ENCODE measurements around the gene PRORP.
"Not testable (repeated sequence)": the region's sequence is repeated elsewhere in the genome, so short reads cannot be mapped to it uniquely, and the experiment has no call there.

The PRORP gene

DNA sequence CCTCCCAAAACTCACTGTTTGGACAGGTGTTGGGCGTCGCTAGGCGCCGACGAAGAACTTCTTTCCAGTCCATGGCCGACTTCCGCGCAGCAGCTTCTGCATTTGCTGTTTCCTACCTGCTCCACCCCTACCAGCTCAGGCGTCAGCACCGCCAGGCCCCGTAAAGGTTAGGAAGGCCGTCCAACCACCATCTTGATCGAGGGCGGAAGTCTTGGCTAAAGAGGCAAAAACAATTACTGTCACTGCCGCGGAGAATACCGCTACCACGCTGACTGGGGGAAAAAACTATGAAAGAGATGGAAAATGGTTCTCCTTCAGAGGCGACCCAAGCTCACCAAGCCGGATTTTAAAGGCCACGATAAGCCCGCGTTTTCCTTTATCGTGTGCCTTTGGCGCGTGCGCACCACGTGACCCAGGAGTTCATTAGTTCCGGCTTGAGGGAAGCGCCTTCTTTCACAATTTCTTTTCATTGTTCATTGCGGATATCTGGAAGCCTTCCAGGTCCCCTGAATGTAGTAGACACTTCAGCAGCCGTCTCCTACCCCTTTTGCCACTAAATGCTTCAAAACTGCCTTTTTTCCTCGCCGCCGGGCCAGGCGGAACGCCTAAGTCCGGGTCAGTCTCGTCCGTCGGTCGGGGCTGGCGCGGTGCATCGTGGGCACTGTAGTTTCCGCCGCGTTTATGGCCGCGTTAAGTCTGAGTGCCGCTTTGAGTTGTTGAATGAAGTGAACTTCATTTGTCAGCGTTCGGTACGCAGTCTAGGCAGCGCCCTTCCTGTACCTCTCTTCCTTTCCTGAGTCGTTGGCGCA, at the start of gene PRORP, which contains the start of gene PPP2R3C:
Gene PRORP, plus strand, starts transcription at position 666 of the 809 bp plus-strand sequence. CDS start 694 bp downstream, outside the sequence.
Gene PPP2R3C, minus strand, starts transcription at position 104 of the 809 bp plus-strand sequence. Its CDS starts 31 bp downstream, at position 73.
- DNase-seq = peak; percentile 47 to 98 (median 94)

DNA sequence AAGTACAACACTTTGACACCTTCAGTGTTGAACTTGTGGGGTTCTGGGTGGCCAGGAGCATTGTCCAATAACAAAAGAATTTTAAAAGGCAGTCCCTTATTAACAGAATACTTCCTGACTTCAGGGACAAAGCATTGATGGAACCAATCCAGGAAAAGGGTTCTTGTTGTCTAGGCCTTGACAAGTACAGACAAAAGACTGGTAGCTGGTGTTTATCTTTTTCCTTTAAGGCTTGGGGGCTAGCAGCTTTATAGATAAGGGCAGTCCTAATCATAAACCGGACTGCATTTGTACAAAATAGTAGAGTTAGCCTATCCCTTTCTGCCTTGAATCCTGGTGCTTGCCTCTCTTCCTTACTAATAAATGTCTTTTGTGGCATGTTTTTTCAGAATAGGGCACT, 48.9 kb upstream of the PRORP start:
- DNase-seq = no peak

DNA sequence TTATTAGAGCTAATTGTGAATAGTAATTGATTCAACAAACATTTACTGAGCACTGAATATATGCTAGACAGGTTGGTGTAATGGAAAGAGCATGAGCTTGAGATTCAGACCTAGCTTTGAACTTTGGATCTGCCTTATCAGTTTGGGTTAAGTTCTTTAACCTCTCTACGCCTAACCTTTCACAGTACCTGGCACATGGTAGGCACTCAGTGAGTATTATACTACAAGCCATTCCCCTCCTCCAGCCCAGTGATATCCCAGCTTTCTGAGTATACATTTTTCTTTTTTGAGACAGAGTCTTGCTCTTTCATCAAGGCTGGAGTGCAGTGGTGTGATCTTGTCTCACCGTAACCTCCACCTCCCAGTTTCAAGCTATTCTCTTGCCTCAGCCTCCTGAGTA, 44.3 kb upstream of the PRORP start:
- DNase-seq = no peak

DNA sequence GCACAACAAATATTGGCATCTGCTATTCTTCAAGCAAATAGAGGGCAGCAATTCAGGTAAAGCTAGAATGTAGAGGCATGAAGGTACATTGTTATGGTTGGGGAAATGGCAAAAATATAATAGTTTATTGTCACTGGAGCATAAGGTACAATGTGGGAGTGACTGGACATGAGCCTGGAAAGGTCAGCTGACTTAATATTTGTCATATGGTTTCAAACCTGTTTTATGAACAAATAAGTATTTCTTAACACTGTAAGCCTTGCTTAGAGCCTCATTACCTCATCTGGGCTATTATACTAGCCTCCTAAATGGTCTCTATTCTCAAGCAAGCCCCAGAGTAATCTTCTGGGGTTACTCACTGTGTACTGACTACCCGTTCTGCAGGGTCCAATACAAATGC, 42.6 kb upstream of the PRORP start:
- no peak for DNase-seq

DNA sequence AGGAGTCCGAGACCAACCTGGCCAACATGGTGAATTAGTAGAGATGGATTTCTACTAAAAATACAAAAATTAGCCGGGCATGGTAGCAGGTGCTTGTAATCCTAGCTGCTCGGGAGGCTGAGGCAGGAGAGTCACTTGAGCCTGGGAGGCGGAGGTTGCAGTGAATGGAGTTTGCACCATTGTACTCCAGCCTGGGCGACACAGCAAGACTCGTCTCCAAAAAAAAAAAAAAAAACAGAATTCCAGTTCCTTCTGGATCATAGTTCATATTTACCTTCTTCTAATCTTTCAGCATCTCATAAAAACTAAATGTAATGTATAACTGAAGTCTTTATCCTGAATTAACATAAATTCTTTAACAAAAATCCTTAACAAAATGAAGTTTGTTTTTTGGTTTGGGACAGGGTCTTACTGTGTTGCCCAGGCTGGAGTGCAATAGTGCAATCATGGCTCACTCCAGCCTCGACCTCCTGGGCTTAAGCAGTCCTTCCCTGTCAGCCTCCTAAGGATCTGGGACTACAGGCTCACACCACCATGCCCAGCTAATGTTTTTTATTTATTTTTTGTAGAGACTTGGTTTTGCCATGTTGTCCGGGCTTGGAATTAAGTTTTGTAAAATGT, 38.7 kb upstream of the PRORP start:
- no peak for DNase-seq

DNA sequence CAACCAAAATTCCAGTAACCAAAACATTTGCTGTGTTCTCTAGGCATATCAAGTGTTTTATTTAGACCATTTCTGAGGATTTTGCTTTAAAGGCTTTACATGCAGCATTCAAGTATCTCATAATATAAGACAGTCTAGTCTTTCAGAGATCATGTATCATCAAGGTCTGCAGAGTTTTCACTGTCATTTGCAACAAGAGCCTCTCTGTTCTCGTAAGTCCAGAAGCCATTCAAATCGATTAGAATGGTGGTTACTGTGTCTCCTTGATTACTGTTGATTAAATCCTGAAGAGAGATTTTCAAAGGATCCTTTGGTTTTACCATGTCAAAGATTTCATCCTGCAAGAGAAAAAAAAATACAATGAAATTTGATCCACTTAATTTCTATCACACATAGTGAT, 36.9 kb upstream of the PRORP start:
- no peak for DNase-seq

DNA sequence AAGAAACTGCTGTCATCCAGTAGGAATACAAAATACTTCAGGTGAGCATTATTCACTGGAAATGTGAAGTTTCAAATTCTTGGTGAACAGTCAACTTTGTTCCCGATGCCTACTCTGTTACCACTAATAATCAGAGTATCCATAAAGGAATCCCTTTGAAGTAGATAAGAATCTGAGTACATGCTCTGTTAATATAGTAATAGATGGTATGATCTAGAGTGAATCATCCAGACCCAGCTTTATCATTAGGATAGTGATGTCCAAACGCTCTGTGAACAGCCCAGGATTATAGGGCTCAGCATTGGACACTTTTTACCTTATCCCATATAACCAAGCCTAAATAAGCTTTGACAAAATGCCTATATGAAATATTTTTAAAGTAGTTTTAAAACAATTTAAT, 33.8 kb upstream of the PRORP start:
- DNase-seq = no peak

DNA sequence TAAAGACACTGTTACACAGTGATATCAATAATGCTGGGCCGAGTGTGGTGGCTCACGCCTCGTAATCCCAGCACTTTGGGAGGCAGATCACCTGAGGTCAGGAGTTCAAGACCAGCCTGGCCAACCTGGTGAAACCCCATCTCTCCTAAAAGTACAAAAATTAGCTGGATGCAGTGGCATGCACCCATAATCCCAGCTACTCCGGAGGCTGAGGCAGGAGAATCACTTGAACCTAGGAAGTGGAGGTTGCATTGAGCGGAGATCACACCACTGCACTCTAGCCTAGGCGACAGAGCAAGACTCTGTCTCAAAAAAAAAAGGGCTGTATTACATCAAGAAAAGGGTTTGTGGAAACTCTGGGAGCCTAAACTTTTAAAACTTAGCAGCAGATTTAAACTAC, 27.7 kb upstream of the PRORP start:
- DNase-seq = not testable (repeated sequence)

DNA sequence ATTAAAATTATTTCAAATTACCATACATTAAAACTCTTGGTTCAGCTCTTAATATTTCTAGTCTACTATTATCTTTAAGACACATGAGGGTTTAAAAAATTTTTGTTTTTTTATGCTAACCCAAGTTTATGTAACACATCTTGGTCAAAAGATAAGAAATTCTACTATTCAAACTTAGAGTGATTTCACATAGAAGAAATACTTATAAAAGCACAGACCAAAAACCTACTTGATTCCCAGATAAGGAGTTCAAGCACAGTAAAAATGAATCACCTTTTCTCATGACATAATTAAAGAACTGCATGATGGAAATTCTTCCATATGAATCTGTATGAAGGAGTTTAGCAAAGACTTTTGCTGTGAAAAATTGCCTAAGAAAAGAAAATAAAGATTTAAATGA, 14.5 kb upstream of the PRORP start:
- DNase-seq = no peak

DNA sequence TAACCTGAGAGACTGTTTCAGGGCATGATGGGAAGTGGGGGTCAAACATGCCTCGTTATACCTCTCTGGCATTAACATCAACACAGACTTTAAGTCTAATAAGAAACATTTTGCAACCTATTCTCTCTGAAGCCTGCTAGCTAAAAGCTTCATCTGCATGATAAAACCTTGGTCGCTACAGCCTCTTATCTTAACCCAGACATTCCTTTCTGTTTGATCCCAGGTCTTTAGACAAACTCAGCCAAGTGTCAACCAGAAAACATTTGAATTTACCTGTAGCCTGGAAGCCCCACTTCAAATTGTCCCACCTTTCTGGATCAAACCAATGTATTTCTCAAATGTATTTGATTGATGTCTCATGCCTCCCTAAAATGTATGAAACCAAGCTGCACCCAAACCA, 9.7 kb upstream of the PRORP start:
- no peak for DNase-seq

DNA sequence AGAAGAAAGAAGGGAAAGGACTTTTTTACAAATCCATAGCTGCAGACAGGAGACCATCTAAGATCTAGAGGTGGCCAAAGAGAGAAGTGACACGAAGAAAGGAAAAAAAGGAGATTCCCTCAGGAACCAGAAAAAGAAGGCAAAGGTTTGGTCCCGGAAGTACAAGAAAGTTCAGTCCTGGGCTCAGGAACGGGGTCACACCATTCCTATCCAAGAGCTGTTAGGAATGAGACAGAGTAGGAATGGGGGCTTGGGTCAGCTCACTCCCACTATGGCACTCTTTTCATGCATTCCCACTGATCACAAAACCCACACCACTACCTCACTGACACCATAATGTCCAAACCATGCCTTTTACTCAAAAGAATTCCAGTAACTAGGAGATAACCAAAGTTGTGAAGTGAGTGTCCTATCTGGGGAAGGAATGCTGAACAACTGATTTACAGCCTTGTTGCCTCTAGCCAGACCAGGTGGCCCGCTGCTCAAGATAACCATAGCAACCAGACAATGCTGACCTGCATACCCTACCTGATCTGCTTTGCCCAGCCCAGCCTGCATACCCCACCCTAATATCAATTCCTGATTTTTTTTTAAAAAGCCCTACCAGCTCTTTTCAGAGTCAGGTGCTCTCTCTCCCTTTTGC, 8.9 kb upstream of the PRORP start:
- no peak for DNase-seq

DNA sequence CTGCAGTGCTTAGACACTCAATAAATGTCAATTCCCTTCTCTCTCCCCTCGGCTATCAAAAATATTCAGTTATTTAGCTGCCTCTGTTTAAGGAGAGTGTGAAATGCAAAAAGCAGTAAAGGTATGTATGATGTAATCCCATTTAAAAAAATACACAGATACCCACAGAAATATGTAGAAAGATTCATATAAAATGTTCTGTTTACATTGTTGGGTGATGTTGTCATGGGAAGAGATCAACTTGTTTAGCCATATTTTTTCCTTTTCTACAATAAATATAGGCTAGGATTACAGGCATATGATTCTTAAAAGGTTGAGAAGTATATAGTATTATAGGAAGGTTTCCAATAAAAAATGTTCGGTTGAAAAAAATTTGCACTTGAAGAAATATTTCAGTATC, 8.3 kb upstream of the PRORP start:
- DNase-seq = no peak

DNA sequence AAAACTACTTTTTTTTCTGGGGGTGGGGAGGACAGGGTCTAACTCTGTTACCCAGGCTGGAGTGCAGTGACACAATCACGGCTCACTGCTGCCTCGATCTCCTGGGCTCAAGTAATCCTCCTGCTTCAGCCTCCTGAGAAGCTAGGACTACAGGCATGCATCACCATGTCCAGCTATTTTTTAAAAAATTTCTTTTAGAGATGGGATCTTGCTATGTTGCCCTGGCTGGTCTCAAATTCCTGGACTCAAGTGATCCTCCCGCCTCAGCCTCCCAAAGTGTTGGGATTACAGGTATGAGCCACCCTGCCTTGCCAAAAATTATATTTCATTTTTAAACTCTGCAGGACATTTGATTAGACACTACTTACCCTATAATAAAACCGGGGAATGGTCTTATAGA, 6.1 kb upstream of the PRORP start:
- DNase-seq = no peak

DNA sequence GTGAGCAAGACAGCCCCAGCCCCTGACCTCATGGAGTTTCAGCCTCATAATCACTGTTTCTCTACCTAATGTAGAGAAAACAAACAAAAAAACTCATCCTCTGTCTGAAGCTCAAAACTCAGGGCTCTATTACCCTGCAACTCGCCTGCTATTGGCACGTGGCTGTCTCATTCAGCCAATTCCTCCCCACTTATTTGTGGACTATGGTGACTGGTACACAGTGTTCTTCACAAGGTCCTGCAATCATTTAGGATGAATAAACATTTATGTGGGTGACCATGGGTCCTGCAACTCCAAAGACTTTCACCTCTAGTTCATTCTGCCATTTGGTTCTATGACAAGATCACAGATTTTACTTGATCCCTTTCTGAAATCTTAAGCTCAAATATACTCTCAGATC, 5.2 kb upstream of the PRORP start:
- DNase-seq = no peak

DNA sequence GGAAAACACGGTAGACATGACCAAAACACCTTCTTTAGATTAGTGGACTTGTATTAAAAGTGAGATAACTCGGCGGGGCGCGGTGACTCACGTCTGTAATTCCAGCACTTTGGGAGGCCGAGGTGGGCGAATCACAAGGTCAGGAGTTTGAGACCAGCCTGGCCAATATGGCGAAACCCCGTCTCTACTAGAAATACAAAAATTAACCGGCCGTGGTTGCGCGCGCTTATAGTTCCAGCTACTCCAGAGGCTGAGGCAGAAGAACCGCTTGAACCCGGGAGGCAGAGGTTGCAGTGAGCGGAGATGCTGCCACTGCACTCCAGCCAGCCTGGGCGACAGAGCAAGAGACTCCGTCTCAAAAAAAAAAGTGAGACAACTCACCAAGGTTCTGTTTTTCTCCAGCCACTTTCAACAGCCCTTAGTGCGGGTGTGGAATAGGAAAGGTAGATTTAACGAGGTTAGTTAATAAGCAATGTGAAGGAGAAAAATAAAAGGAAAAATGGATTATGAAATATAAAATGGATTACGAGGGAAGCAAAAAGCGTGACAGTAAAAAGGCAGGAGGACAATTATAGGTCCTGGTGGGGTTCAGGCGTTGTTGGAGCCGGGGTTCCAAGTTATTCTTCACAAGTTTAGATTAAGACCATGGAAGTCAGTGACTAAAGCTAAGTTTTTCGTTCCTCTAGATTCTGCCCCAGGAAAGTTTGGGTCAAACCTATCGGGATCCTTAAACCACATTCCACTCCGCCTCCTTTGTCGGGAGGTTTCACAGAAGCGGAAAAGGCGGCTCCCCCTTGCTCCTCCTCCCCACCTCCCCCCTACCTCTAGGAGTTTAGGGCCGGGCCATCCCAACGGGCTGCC, 1.1 kb upstream of the PRORP start:
- DNase-seq = no peak

DNA sequence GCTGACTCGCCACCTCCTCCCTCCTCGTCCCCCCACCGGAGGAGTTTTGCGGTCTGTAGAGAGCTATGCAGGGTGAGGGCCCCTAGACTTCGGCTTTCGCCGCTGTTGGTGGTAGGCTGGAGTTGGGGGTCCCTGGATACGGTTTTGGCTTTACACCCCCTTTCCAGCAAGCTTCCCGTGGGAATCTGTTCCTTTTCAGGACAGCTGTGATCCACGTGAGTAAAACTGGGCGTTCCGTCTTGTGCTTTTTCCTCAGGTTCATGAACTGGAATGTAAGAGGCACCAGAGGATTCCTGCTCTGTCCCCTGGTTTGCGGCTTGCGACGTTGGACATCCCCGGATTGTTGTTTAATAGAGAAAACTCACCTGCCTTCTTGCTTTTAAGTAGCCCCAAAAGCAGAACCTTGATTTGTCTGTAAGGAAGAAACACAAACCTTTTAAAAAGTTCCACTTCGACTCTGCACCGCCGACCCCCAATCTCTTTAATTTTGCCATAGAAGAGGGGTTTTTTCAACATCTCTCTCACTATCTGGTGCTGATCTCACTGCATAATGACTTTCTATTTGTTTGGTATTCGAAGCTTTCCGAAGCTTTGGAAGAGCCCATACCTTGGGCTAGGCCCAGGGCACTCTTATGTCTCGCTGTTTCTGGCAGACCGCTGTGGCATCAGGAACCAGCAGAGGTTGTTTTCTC, 490 bp downstream of the PRORP start:
- DNase-seq = peak in 1 of 14 donors; percentile 55

DNA sequence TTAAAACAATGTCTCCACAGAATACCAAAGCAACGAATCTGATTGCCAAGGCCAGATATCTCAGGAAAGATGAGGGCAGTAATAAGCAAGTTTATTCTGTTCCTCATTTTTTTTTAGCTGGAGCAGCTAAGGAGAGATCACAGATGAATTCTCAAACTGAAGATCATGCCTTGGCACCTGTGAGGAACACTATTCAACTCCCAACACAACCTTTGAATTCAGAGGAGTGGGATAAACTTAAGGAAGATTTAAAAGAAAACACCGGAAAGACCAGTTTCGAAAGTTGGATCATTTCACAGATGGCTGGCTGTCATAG, 994 bp downstream of the PRORP start:
- no peak for DNase-seq

DNA sequence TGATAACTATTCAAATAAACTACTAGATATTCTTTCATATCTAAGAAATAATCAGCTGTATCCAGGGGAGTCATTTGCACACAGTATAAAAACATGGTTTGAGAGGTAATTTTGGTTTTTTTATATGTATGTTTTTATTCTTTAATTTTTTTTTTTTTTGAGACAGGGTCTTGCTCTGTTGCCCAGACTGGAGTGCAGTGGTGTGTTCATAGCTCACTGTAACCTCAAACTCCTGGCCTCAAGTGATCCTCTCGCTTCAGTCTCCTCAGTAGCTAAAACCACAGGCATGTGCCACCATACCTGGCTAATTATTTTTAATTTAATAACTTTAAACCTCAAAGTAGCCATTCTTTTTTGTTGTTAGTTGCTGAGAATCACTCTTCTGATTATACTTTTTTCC, 1.8 kb downstream of the PRORP start:
- DNase-seq = no peak

DNA sequence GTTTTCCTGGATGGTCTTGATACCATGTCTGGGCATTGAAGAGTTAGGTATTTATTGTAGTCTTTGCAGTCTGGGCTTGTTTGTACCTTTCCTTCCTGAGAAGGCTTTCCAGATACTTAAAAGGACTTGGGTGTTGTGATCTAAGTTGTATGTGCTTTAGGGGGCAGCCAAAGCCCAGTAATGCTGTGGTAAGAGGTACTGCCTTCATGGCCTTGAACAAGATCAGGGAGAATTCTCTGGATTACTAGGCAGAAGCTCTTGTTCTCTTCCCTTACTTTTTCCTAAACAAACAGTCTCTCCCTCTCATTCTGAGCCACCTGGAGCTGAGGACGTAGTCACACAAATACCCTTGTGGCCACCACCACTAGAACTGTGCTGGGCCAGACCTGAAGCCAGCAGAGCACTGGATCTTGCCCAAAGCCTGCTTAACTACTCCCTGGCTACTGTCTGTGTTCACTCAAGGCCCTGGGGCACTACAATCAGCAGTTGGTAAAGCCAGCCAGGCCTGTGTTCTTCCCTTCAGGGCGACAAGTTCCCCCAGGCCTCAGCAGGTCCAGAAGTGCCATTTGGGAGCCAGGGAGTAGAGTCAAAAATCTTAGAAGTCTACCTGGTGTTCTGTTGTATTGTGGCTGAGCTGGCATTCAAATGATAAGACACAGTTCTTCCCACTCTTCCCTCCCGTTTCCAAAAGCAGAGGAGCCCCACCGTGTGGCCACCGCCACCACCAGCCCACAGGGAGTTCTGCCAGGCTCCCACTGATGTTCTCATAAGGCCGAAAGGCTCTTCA, 11.4 kb downstream of the PRORP start:
- DNase-seq = peak in 1 of 14 donors; percentile 7

DNA sequence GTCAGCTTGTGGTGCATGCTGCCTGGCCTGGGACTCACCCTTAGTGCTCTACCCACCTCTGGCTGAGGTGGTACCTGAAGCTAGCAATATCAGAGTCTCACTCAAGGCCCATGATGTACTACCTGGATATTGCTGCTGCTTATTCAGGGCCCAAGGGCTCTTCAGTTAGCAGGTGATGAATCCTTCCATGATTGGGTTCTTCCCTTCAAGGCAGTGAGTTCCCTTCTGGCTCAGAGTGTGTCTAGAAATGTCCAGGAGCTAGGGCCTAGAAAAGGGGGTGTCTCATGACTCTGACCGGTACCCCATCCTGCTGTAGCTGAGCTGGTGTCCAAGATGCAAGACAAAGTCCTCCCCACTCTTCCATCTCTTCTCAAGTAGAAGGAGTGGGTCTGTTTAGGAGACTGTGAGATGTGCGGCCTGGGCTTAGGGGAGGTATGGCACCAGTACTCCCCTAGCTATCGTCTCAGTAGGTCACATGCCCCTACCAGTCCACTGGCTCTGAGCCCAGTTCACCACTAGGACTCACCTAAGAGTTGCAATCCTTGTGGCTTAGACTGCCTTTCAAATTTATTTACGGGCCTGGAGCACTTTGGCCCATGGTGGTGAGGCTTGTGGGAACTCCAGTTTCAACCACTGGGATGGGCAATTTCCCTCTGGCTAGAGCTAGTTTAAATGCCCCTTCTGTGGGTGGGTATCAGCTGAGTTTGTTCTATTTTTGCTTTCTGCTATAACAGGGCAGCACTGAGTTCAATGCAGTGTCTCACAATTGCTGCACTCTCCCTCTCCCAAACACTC, 12.2 kb downstream of the PRORP start:
- peak in 2 of 14 donors; percentile 3 to 11 for DNase-seq
